HFFc6 (cell line): ENCODE data around the gene HS1BP3. TPM values are rescaled to one million over a fixed set of nuclear protein-coding genes. Genes with fewer than 3 reads are reported as not detected.

ENCODE experiments used
- DNase-seq: peaks from one replicate; pipeline ENCODE4 v3.0.0-alpha.2; 2018
- H3K27ac Mint-ChIP-seq: 2 replicates; pipeline ENCODE4 v1.8.0; 2020; ENCODE audit warnings: mild to moderate bottlenecking, mixed read lengths
- H3K27me3 Mint-ChIP-seq: 2 replicates; pipeline ENCODE4 v1.8.0; 2021; ENCODE audit warnings: mild to moderate bottlenecking, moderate library complexity, mixed read lengths; ENCODE audit not compliant: insufficient read depth
- H3K36me3 Mint-ChIP-seq: 2 replicates; pipeline ENCODE4 v1.8.0; 2021; ENCODE audit warnings: low read depth, mixed read lengths
- H3K4me1 Mint-ChIP-seq: 2 replicates; pipeline ENCODE4 v1.8.0; 2020; ENCODE audit warnings: low read depth, mixed read lengths
- H3K4me3 Mint-ChIP-seq: 2 replicates; pipeline ENCODE4 v1.8.0; 2020; ENCODE audit warnings: mild to moderate bottlenecking, moderate library complexity, mixed read lengths
- H3K9me3 Mint-ChIP-seq: 2 replicates; pipeline ENCODE4 v1.8.0; 2020; ENCODE audit warnings: mild to moderate bottlenecking, mixed read lengths
- total RNA-seq, 6 experiments: library from RNA; stranded (reverse); fragmentation: NEBNext Ultra II Directional; extraction: Animal tissue kit (Norgen Biotek cat#: 25700); gene quantifications; 2 replicates in 1 of 6; 3 replicates in 5 of 6; pipeline ENCODE4 v1.2.3, GENCODE V29; 2021
- TF ChIP-seq, protein P1 (sequence below): fragments of 200-600 bp; sonication (generic); IDR thresholded peaks from 2 replicates; pipeline ENCODE4 v1.5.0; 2021; ENCODE audit warnings: antibody characterized with exemption, mild to moderate bottlenecking

Gene HS1BP3
- total RNA-seq, 6 experiments from 2014 or later: 12.7 to 17.3 (median 15.8) TPM

DNA sequence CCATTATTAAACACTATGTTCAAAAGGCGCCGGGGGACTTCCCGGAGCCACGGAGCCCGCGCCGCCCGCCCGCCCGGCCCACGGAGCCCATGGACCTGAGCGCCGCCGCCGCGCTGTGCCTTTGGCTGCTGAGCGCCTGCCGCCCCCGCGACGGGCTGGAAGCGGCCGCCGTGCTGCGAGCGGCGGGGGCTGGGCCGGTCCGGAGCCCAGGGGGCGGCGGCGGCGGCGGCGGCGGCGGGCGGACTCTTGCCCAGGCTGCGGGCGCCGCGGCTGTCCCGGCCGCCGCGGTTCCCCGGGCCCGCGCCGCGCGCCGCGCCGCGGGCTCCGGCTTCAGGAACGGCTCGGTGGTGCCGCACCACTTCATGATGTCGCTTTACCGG is 16.2 kb upstream of the HS1BP3 start:
- TF ChIP-seq, protein P1, sequence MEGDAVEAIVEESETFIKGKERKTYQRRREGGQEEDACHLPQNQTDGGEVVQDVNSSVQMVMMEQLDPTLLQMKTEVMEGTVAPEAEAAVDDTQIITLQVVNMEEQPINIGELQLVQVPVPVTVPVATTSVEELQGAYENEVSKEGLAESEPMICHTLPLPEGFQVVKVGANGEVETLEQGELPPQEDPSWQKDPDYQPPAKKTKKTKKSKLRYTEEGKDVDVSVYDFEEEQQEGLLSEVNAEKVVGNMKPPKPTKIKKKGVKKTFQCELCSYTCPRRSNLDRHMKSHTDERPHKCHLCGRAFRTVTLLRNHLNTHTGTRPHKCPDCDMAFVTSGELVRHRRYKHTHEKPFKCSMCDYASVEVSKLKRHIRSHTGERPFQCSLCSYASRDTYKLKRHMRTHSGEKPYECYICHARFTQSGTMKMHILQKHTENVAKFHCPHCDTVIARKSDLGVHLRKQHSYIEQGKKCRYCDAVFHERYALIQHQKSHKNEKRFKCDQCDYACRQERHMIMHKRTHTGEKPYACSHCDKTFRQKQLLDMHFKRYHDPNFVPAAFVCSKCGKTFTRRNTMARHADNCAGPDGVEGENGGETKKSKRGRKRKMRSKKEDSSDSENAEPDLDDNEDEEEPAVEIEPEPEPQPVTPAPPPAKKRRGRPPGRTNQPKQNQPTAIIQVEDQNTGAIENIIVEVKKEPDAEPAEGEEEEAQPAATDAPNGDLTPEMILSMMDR: no peak; the same call in none of the 2 replicates
- H3K4me3 Mint-ChIP-seq: no peak overlapping the region

DNA sequence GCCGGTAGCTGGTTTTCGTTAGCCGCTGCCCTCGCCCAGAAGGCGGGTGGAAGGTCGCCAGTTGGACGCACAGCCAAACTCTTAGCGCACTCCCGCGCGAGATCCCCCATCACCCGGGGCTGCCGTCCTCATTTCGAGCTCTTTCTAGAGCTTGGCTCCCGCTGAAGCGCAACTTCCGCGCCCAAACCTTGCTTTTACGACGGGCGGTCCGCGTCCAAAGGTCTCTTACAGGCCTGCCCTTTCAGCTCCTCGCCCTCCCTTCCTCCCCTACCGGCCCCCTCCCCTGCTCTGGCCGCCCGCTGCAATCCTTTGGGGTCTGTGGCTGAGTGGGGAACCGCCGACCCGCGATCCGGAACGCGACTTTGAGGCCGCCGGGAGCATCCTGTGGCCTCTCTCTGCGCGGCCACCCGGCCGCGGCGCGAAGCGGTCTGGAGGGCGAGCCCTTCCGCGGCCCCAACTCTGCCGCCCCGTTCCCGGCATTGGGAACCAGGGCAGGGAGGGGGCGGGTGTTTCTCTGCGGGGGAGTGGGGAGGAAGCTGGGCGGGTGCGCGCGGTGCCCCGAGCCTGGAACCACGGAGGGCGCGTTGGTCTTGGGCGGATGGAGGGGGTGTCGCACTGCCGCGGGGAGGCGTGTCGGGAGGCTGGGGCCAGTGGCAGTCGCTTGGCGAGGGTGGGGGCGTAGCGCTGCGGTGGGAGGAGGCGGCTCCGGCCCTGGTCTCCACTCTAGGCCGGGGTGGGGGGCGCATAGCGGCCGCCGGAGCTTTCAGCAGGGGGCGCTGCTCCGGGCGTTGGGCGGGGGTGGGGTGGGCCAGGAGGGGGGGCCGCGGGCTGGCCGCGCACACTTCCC is 15.6 kb upstream of the HS1BP3 start, which contains the start of gene GDF7:
Gene GDF7, plus strand, starts transcription at position 841 of the 847 bp plus-strand sequence. CDS start 96 bp downstream, outside the sequence.
- Mint-ChIP-seq H3K27ac (no peak within 1 kb of the TSS), H3K36me3 (no peaks in the 10 kb centered on the region), H3K27me3 (peaks cover 34% of the 10 kb centered on the region), H3K4me1 (no peaks in the 10 kb centered on the region), H3K4me3 (peak within 1 kb of the TSS; percentile 56), H3K9me3 (no peaks in the 10 kb centered on the region)
- TF ChIP-seq, protein P1: peak; percentile 62
- DNase-seq: no peak

More for the DNA sequence above, 16.2 kb upstream of the HS1BP3 start:
- no peaks in the 10 kb centered on the region for H3K9me3 Mint-ChIP-seq
- DNase-seq: no peak
- no peaks in the 10 kb centered on the region for H3K36me3 Mint-ChIP-seq
- H3K27me3 Mint-ChIP-seq: peaks cover 34% of the 10 kb centered on the region
- H3K4me1 Mint-ChIP-seq: no peaks in the 10 kb centered on the region
- H3K27ac Mint-ChIP-seq: no peak overlapping the region

DNA sequence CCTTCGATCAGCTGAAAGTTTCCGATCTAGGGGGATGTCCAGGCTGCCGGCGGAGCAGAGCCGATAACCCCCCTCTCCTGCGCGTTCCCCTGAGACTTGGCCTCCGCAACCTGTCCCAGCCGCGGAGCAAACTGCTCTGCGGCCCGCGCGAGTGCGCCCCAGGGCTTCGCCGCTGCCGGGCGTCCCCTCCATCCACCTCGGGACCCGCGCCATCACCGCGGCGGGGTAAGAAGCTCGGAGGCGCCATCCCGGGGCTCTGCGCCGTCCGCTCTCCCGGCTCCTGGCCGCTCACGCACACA is 15.1 kb upstream of the HS1BP3 start:
- DNase-seq: no peak
- H3K36me3 Mint-ChIP-seq: no peaks in the 10 kb centered on the region
- TF ChIP-seq, protein P1: no peak
- H3K27me3 Mint-ChIP-seq: peaks cover 37% of the 10 kb centered on the region
- no peaks in the 10 kb centered on the region for H3K9me3 Mint-ChIP-seq
- no peak overlapping the region for H3K27ac Mint-ChIP-seq
- peaks cover 5% of the 10 kb centered on the region for H3K4me1 Mint-ChIP-seq
- peak overlapping the region; percentile 56; the same call in 1 of the 2 replicates for H3K4me3 Mint-ChIP-seq

DNA sequence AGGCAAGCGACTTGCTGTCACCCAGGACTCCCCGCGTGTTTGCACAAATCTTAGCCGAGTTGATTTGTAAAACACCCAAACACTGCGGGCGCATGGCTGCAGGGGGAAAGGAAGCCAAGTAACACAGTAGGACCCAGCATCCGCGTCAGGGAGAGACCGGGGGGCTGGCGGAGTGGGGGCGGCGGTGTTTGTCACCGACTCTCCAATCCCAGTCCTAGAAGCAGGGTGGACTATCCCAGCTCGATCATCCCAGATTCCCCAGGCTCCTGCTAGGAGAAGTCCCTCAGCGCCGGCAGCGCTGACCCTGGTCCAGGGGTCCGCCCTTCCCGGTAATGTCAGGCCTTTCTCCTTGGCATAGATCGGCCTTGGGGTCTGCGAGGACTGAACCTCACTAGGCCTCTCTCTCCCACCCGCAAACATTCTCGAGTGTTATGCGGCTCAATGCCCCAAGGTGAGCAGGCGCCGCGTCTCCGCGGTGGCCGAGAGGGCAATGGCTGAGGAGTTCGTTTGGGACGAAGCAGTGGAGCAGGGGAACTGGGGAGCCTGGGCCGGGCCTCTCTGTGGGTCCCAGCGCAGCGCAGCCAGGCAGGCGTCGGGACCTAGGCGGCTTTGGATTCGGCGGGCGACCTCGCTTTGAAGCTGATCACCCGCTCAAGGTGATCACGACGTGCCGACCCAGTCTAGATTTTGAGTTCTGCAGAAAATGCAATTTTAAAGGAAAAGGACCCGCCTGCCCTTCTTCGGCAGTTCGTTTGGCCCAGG is 14.5 kb upstream of the HS1BP3 start:
- Mint-ChIP-seq H3K9me3 (no peaks in the 10 kb centered on the region), H3K27me3 (peaks cover 40% of the 10 kb centered on the region), H3K36me3 (no peaks in the 10 kb centered on the region), H3K4me3 (no peak overlapping the region), H3K27ac (no peak overlapping the region), H3K4me1 (peaks cover 10% of the 10 kb centered on the region)
- DNase-seq: no peak
- TF ChIP-seq, protein P1: no peak

GRCh38 chr2:20664431-20665242 is 13.7 kb upstream of the HS1BP3 start:
- peaks cover 36% of the 10 kb centered on the region for H3K27me3 Mint-ChIP-seq
- no peak overlapping the region for H3K27ac Mint-ChIP-seq
- H3K4me3 Mint-ChIP-seq: no peak overlapping the region

More at GRCh38 chr2:20664431-20665242, 13.7 kb upstream of the HS1BP3 start:
- H3K36me3 Mint-ChIP-seq: no peaks in the 10 kb centered on the region
- H3K9me3 Mint-ChIP-seq: no peaks in the 10 kb centered on the region
- TF ChIP-seq, protein P1: no peak
- no peak for DNase-seq
- H3K4me1 Mint-ChIP-seq: peaks cover 11% of the 10 kb centered on the region
